HepG2 (cell line): Measurements from ENCODE around the gene LRIT1. TPM values are rescaled to one million over a fixed set of nuclear protein-coding genes. Genes with fewer than 3 reads are reported as not detected.

ENCODE experiments used
- HNRNPLL ChIP-seq: fragments of 200-400 bp; formaldehyde crosslinking; IDR thresholded peaks from 2 replicates; pipeline ENCODE4 v1.6.1; 2017; ENCODE audit warnings: mild to moderate bottlenecking, low read depth, low read length; ENCODE audit not compliant: poor library complexity, severe bottlenecking
- NKX3-1 ChIP-seq: sonication (generic); formaldehyde crosslinking; IDR thresholded peaks from 2 replicates; pipeline ENCODE4 v1.5.0; 2020; ENCODE audit warnings: missing genetic modification reagents
- RBM39 ChIP-seq: fragments of 200-400 bp; formaldehyde crosslinking; IDR thresholded peaks from one replicate; pipeline ENCODE4 v1.6.1; 2018; ENCODE audit warnings: antibody characterized with exemption, mild to moderate bottlenecking, low read depth, low read length; ENCODE audit not compliant: poor library complexity, severe bottlenecking
- STAG1 ChIP-seq: sonication (generic); formaldehyde crosslinking; IDR thresholded peaks from 2 replicates; pipeline ENCODE4 v1.4.0; 2020; ENCODE audit warnings: missing genetic modification reagents
- ZNF563 ChIP-seq: sonication (generic); formaldehyde crosslinking; IDR thresholded peaks from 2 replicates; pipeline ENCODE4 v1.8.0; 2022; ENCODE audit warnings: mild to moderate bottlenecking, moderate library complexity, missing genetic modification reagents
- ZNF891 ChIP-seq: sonication (generic); formaldehyde crosslinking; IDR thresholded peaks from 2 replicates; pipeline ENCODE4 v1.5.0; 2020; ENCODE audit warnings: mild to moderate bottlenecking, missing genetic modification reagents
- polyA plus RNA-seq, 8 experiments: library from polyadenylated mRNA; depleted of rRNA in 3 of 8; stranded (reverse) in 7 of 8; unstranded in 1 of 8; fragments of >200 nt; fragmentation: Illumina TruSeq in 4 of 8; extraction: Trizol in 4 of 8; gene quantifications; 2 replicates each; pipeline versions ENCODE4 v1.2.1 to v1.2.3, GENCODE V29; 2011 to 2016; ENCODE audit warnings: low read depth in 4 of 8, missing spikeins in 1 of 8, mixed read lengths in 1 of 8; ENCODE audit not compliant: insufficient read depth in 1 of 8
- total RNA-seq, 5 experiments: library from RNA; depleted of rRNA; stranded (reverse); fragments of >200 nt; fragmentation: Illumina TruSeq; extraction: Trizol; gene quantifications; 2 replicates each; pipeline ENCODE4 v1.2.3, GENCODE V29; 2016; ENCODE audit warnings: low read depth in 1 of 5
- TF ChIP-seq, protein P1 (sequence below): sonication (generic); formaldehyde crosslinking; IDR thresholded peaks from 2 replicates; pipeline ENCODE4 v1.4.0; 2020; ENCODE audit warnings: missing genetic modification reagents, borderline replicate concordance
- TF ChIP-seq, protein P2 (sequence below): sonication (generic); formaldehyde crosslinking; IDR thresholded peaks from 2 replicates; pipeline ENCODE4 v1.5.1; 2020; ENCODE audit warnings: mild to moderate bottlenecking, missing genetic modification reagents, moderate library complexity

The LRIT1 gene
- total and polyA plus RNA-seq, 2 of the 13 experiments (the other 11 are each of a cell fraction or from before 2014, with no cell fraction given) = not detected

DNA sequence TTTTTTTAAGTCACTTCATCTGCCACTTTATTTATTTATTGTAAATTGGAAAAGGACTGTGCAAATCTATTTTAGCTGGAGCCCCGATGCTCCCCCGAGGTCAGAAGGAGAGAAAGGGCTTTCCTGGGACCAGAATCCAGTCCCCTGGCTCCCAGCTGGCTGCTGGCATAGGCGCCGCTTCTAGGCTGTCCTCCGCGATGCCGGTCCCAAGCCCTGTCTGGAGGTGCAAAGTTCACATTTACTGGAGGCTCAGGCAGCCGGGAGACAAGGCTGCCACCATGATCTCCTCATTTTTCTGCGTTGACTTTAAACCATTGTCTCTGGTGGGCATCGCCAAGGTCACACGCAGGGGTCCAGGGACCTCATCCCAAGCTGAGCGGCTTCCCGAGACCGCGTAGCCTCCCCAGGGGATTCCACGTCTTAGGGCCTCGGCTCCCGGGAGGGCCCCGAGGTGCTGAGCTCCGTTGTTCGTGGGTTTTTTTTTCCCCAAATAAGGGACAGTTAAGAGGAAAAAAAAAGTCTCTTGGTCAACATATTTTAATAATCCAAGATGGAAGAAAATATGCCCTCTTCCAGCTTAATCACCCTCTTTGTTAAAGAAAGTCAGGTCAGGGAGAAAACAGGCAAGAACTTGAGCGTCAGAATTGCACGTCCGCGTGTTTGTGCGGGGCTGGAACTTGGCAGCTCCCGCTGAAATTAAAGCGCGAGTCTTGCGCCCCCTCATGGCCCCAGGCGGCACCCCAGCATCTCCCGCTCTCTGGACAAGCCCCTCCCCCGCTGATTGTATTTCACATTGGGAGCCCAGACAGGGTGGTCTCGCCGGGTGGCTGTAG, 15.4 kb upstream of the LRIT1 start (continued):
- TF ChIP-seq ZNF563 = no peak
- TF ChIP-seq, protein P1, sequence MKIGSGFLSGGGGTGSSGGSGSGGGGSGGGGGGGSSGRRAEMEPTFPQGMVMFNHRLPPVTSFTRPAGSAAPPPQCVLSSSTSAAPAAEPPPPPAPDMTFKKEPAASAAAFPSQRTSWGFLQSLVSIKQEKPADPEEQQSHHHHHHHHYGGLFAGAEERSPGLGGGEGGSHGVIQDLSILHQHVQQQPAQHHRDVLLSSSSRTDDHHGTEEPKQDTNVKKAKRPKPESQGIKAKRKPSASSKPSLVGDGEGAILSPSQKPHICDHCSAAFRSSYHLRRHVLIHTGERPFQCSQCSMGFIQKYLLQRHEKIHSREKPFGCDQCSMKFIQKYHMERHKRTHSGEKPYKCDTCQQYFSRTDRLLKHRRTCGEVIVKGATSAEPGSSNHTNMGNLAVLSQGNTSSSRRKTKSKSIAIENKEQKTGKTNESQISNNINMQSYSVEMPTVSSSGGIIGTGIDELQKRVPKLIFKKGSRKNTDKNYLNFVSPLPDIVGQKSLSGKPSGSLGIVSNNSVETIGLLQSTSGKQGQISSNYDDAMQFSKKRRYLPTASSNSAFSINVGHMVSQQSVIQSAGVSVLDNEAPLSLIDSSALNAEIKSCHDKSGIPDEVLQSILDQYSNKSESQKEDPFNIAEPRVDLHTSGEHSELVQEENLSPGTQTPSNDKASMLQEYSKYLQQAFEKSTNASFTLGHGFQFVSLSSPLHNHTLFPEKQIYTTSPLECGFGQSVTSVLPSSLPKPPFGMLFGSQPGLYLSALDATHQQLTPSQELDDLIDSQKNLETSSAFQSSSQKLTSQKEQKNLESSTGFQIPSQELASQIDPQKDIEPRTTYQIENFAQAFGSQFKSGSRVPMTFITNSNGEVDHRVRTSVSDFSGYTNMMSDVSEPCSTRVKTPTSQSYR = peak; percentile 83
- TF ChIP-seq NKX3-1 (CRISPR knock-in tag) = 0 out of 2 replicates have a peak, but pooled peaks have one; percentile 44
- TF ChIP-seq ZNF891 = no peak
- TF ChIP-seq, protein P2, sequence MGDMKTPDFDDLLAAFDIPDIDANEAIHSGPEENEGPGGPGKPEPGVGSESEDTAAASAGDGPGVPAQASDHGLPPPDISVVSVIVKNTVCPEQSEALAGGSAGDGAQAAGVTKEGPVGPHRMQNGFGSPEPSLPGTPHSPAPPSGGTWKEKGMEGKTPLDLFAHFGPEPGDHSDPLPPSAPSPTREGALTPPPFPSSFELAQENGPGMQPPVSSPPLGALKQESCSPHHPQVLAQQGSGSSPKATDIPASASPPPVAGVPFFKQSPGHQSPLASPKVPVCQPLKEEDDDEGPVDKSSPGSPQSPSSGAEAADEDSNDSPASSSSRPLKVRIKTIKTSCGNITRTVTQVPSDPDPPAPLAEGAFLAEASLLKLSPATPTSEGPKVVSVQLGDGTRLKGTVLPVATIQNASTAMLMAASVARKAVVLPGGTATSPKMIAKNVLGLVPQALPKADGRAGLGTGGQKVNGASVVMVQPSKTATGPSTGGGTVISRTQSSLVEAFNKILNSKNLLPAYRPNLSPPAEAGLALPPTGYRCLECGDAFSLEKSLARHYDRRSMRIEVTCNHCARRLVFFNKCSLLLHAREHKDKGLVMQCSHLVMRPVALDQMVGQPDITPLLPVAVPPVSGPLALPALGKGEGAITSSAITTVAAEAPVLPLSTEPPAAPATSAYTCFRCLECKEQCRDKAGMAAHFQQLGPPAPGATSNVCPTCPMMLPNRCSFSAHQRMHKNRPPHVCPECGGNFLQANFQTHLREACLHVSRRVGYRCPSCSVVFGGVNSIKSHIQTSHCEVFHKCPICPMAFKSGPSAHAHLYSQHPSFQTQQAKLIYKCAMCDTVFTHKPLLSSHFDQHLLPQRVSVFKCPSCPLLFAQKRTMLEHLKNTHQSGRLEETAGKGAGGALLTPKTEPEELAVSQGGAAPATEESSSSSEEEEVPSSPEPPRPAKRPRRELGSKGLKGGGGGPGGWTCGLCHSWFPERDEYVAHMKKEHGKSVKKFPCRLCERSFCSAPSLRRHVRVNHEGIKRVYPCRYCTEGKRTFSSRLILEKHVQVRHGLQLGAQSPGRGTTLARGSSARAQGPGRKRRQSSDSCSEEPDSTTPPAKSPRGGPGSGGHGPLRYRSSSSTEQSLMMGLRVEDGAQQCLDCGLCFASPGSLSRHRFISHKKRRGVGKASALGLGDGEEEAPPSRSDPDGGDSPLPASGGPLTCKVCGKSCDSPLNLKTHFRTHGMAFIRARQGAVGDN = peak; percentile 64
- peak; percentile 51 for TF ChIP-seq STAG1
- peak; percentile 24 for TF ChIP-seq RBM39
- peak; percentile 38 for TF ChIP-seq HNRNPLL
